ENCODE measurements around the gene BCL11A.

The BCL11A gene

DNA sequence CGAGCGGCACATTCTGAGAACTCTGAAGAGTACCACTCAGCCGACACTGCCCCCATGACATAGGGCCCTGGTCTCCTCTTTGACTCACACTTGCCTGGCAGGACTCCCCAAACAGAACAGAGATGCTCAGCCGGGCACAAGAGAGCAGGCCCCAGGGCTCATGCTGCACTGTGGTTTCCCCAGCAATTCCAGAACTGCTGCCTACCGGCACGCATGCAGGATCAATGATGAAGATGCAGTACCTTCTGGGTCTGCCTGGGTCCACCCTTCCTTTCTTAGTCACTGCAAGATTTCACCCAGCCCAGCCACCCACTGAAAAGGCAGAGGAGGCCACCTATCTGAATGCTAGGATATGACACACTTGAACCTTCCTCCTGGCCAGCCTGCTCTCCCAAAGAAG lies 49.4 kb downstream of the BCL11A start:
- no peak for ATAC-seq

DNA sequence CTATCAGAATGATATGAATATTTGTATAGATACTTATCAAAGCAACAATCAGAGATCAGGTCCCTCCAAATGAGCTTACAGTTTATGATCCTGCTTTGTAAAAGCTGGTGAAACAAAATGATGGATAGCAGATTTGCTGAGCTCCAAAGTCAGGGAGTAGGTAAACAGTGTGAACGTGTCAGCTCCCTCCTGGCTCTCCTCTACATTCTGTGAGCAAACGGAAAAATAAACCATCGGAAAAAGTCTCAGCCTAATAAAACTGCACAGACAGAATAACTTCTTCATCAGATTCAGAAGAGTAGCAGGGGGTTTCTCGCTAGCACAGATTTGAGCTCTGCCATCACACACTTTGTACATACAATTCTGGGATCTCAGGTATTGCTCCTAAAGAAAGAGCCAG lies 51.3 kb downstream of the BCL11A start:
- no peak for ATAC-seq
- TF ChIP-seq, protein P1, sequence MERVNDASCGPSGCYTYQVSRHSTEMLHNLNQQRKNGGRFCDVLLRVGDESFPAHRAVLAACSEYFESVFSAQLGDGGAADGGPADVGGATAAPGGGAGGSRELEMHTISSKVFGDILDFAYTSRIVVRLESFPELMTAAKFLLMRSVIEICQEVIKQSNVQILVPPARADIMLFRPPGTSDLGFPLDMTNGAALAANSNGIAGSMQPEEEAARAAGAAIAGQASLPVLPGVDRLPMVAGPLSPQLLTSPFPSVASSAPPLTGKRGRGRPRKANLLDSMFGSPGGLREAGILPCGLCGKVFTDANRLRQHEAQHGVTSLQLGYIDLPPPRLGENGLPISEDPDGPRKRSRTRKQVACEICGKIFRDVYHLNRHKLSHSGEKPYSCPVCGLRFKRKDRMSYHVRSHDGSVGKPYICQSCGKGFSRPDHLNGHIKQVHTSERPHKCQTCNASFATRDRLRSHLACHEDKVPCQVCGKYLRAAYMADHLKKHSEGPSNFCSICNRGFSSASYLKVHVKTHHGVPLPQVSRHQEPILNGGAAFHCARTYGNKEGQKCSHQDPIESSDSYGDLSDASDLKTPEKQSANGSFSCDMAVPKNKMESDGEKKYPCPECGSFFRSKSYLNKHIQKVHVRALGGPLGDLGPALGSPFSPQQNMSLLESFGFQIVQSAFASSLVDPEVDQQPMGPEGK (CRISPR knock-in tag; IDR thresholded peaks at IDR 0.05; ENCODE audit: borderline replicate concordance) = no peak
- TF ChIP-seq ZNF8 (CRISPR knock-in tag; IDR thresholded peaks at IDR 0.05) (no peak), TOX (CRISPR knock-in tag; IDR thresholded peaks at IDR 0.05; ENCODE audit: borderline replicate concordance) (no peak), RARB (CRISPR knock-in tag; IDR thresholded peaks at IDR 0.05) (no peak), ARNTL (CRISPR knock-in tag; IDR thresholded peaks at IDR 0.05; ENCODE audit: borderline replicate concordance, low read depth) (no peak), GLIS3 (CRISPR knock-in tag; IDR thresholded peaks at IDR 0.05) (no peak), BACH2 (CRISPR knock-in tag; IDR thresholded peaks at IDR 0.05; ENCODE audit: borderline replicate concordance) (no peak), ISL1 (CRISPR knock-in tag; IDR thresholded peaks at IDR 0.05) (no peak), ZNF70 (CRISPR knock-in tag; IDR thresholded peaks at IDR 0.05) (no peak), ZNF565 (CRISPR knock-in tag; conservative IDR thresholded peaks at IDR 0.05; ENCODE audit: low read depth) (no peak), TCF4 (CRISPR knock-in tag; IDR thresholded peaks at IDR 0.05; ENCODE audit: borderline replicate concordance) (no peak)
- TF ChIP-seq, protein P2, sequence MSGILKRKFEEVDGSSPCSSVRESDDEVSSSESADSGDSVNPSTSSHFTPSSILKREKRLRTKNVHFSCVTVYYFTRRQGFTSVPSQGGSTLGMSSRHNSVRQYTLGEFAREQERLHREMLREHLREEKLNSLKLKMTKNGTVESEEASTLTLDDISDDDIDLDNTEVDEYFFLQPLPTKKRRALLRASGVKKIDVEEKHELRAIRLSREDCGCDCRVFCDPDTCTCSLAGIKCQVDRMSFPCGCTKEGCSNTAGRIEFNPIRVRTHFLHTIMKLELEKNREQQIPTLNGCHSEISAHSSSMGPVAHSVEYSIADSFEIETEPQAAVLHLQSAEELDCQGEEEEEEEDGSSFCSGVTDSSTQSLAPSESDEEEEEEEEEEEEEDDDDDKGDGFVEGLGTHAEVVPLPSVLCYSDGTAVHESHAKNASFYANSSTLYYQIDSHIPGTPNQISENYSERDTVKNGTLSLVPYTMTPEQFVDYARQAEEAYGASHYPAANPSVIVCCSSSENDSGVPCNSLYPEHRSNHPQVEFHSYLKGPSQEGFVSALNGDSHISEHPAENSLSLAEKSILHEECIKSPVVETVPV (CRISPR knock-in tag; IDR thresholded peaks at IDR 0.05) = no peak

More for the DNA sequence above, 49.4 kb downstream of the BCL11A start:
- no peak for TF ChIP-seq TOX (CRISPR knock-in tag; IDR thresholded peaks at IDR 0.05; ENCODE audit: borderline replicate concordance)
- no peak for TF ChIP-seq ZNF70 (CRISPR knock-in tag; IDR thresholded peaks at IDR 0.05)
- TF ChIP-seq, protein P2 (CRISPR knock-in tag; IDR thresholded peaks at IDR 0.05) = no peak
- TF ChIP-seq, protein P3, sequence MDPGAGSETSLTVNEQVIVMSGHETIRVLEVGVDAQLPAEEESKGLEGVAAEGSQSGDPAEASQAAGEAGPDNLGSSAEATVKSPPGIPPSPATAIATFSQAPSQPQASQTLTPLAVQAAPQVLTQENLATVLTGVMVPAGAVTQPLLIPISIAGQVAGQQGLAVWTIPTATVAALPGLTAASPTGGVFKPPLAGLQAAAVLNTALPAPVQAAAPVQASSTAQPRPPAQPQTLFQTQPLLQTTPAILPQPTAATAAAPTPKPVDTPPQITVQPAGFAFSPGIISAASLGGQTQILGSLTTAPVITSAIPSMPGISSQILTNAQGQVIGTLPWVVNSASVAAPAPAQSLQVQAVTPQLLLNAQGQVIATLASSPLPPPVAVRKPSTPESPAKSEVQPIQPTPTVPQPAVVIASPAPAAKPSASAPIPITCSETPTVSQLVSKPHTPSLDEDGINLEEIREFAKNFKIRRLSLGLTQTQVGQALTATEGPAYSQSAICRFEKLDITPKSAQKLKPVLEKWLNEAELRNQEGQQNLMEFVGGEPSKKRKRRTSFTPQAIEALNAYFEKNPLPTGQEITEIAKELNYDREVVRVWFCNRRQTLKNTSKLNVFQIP (CRISPR knock-in tag; IDR thresholded peaks at IDR 0.05; ENCODE audit: borderline replicate concordance, low read depth) = no peak
- no peak for TF ChIP-seq GLIS3 (CRISPR knock-in tag; IDR thresholded peaks at IDR 0.05)
- no peak for TF ChIP-seq ZNF8 (CRISPR knock-in tag; IDR thresholded peaks at IDR 0.05)
- no peak for TF ChIP-seq OSR1 (CRISPR knock-in tag; IDR thresholded peaks at IDR 0.05)
- TF ChIP-seq, protein P4, sequence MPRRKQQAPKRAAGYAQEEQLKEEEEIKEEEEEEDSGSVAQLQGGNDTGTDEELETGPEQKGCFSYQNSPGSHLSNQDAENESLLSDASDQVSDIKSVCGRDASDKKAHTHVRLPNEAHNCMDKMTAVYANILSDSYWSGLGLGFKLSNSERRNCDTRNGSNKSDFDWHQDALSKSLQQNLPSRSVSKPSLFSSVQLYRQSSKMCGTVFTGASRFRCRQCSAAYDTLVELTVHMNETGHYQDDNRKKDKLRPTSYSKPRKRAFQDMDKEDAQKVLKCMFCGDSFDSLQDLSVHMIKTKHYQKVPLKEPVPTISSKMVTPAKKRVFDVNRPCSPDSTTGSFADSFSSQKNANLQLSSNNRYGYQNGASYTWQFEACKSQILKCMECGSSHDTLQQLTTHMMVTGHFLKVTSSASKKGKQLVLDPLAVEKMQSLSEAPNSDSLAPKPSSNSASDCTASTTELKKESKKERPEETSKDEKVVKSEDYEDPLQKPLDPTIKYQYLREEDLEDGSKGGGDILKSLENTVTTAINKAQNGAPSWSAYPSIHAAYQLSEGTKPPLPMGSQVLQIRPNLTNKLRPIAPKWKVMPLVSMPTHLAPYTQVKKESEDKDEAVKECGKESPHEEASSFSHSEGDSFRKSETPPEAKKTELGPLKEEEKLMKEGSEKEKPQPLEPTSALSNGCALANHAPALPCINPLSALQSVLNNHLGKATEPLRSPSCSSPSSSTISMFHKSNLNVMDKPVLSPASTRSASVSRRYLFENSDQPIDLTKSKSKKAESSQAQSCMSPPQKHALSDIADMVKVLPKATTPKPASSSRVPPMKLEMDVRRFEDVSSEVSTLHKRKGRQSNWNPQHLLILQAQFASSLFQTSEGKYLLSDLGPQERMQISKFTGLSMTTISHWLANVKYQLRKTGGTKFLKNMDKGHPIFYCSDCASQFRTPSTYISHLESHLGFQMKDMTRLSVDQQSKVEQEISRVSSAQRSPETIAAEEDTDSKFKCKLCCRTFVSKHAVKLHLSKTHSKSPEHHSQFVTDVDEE (CRISPR knock-in tag; IDR thresholded peaks at IDR 0.05) = no peak
- no peak for TF ChIP-seq ZNF565 (CRISPR knock-in tag; conservative IDR thresholded peaks at IDR 0.05; ENCODE audit: low read depth)

DNA sequence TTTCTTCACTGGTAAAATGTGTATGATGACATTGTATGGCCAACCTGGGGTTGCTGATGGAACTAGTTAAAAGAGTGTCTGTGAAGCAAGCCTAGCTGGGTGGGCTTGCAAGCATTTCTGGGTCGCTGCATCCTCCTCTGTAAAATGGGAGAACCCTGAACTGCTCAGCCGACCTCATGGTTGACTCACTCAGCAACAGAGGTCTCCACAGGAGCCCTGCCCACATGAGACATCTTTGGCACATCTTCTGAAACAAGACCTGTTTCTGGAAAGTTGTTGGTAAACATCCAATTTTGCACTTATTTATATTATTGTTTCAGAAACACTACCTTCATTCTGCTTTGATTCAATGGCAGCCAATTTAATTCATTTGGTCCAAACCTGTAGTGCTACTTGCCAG lies 52.6 kb downstream of the BCL11A start:
- no peak for ATAC-seq
- no peak for TF ChIP-seq ZFP3 (CRISPR knock-in tag; IDR thresholded peaks at IDR 0.05)
- TF ChIP-seq SNAI2 (CRISPR knock-in tag; IDR thresholded peaks at IDR 0.05) = no peak
- TF ChIP-seq, protein P3 (CRISPR knock-in tag; IDR thresholded peaks at IDR 0.05; ENCODE audit: borderline replicate concordance, low read depth) = no peak
- no peak for TF ChIP-seq TOX (CRISPR knock-in tag; IDR thresholded peaks at IDR 0.05; ENCODE audit: borderline replicate concordance)
- TF ChIP-seq GLIS3 (CRISPR knock-in tag; IDR thresholded peaks at IDR 0.05) = no peak

Measured in SK-N-SH treated with all-trans-retinoic acid at 6 μM for 48 hours (cell line).